MM.1S (cell line): ENCODE results near the gene NSMF.

Source experiments
- DNase-seq: peaks from one replicate; pipeline ENCODE4 v3.0.0-alpha.2; 2015
- H2AFZ ChIP-seq: fragments of 300-600 bp; sonication (generic); 2 replicates; pipeline ENCODE4 v1.6.0; 2016; ENCODE audit warnings: antibody characterized with exemption, low read length
- H3F3A ChIP-seq: fragments of 300-600 bp; sonication (generic); 2 replicates; pipeline ENCODE4 v1.6.1; 2016; ENCODE audit warnings: mild to moderate bottlenecking, antibody characterized with exemption, low read length, moderate library complexity, mixed read lengths; ENCODE audit not compliant: insufficient read depth
- H3K27ac ChIP-seq: fragments of 300-600 bp; sonication (generic); 2 replicates; pipeline ENCODE4 v1.5.1; 2016; ENCODE audit warnings: mild to moderate bottlenecking, low read length
- H3K27me3 ChIP-seq: fragments of 300-600 bp; sonication (generic); replicated peaks from 2 replicates; pipeline ENCODE4 v1.6.0; 2016; ENCODE audit warnings: low read length; ENCODE audit not compliant: insufficient read depth
- H3K36me3 ChIP-seq: fragments of 300-600 bp; sonication (generic); replicated peaks from 2 replicates; pipeline ENCODE4 v1.6.1; 2016; ENCODE audit warnings: mild to moderate bottlenecking, low read length, mixed read lengths; ENCODE audit not compliant: insufficient read depth
- H3K4me1 ChIP-seq: fragments of 300-600 bp; sonication (generic); 2 replicates; pipeline ENCODE4 v1.6.1; 2016; ENCODE audit warnings: low read length, mixed read lengths
- H3K4me2 ChIP-seq: fragments of 300-600 bp; sonication (generic); 2 replicates; pipeline ENCODE4 v1.6.0; 2016; ENCODE audit warnings: low read depth, low read length
- H3K4me3 ChIP-seq: fragments of 300-600 bp; sonication (generic); 2 replicates; pipeline ENCODE4 v1.5.1; 2016; ENCODE audit warnings: low read length, mixed read lengths
- H3K79me2 ChIP-seq: fragments of 300-600 bp; sonication (generic); 2 replicates; pipeline ENCODE4 v1.6.1; 2016; ENCODE audit warnings: mixed run types, low read length, mixed read lengths
- H3K9ac ChIP-seq: fragments of 300-600 bp; sonication (generic); 2 replicates; pipeline ENCODE4 v1.6.1; 2016; ENCODE audit warnings: low read length, mixed read lengths
- H3K9me2 ChIP-seq: fragments of 300-600 bp; sonication (generic); replicated peaks from 2 replicates; pipeline ENCODE4 v1.6.1; 2016; ENCODE audit warnings: mild to moderate bottlenecking, low read length, mixed read lengths; ENCODE audit not compliant: insufficient read depth
- H3K9me3 ChIP-seq: fragments of 300-600 bp; sonication (generic); replicated peaks from 2 replicates; pipeline ENCODE4 v1.6.1; 2016; ENCODE audit warnings: mild to moderate bottlenecking, low read length, mixed read lengths; ENCODE audit not compliant: insufficient read depth
- H4K20me1 ChIP-seq: fragments of 300-600 bp; sonication (generic); 2 replicates; pipeline ENCODE4 v1.6.1; 2016; ENCODE audit warnings: mild to moderate bottlenecking, low read length, moderate library complexity, mixed read lengths; ENCODE audit not compliant: insufficient read depth
- EZH2 ChIP-seq: fragments of 300-600 bp; sonication (generic); optimal IDR thresholded peaks from 2 replicates; pipeline ENCODE3; 2017; ENCODE audit warnings: low read depth, mild to moderate bottlenecking, antibody characterized with exemption, low read length, mixed read lengths
- EZH2phosphoT487 ChIP-seq: fragments of 300-600 bp; sonication (generic); IDR thresholded peaks from 2 replicates; pipeline ENCODE4 v1.6.1; 2018; ENCODE audit warnings: antibody characterized with exemption, low read length
- TF ChIP-seq, protein P1 (sequence below): fragments of 300-600 bp; sonication (generic); IDR thresholded peaks from 2 replicates; pipeline ENCODE4 v1.5.1; 2016; ENCODE audit warnings: antibody characterized with exemption, low read length, mixed read lengths

Gene NSMF

DNA sequence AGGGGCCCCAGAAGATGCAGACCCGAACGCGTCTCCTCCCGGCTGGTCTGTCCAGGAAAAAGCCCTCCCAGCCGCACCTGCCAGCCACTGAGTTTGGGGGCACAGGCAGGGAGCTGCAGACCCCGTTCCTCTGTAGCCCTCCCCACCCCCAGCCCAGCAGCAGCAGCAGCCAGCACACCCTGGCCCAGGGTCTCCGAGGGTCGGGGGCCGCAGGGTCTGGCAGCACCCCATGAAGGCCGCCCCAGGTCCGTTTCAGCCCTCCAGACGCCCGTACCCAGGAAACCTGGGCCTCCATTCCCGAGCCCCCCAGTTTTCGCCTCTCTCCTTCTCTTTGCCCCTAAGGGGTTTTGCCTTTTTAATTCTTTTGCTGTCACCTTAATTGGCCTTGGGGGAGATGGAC, 55.9 kb downstream of the NSMF start:
- Histone ChIP-seq H3K4me1 (no peaks in the 10 kb centered on the region), H3K79me2 (no peaks in the 10 kb centered on the region), H3K36me3 (no peaks in the 10 kb centered on the region), H3K4me3 (no peak overlapping the region), H3K27me3 (no peaks in the 10 kb centered on the region), H3K4me2 (no peak overlapping the region), H3K9me3 (no peaks in the 10 kb centered on the region), H3K27ac (no peak overlapping the region), H3K9ac (no peak overlapping the region), H3F3A (no peaks in the 10 kb centered on the region), H4K20me1 (no peaks in the 10 kb centered on the region), H2AFZ (no peak overlapping the region), H3K9me2 (no peaks in the 10 kb centered on the region)
- no peak for DNase-seq
- TF ChIP-seq EZH2 (no peak), EZH2phosphoT487 (no peak)
- TF ChIP-seq, protein P1, sequence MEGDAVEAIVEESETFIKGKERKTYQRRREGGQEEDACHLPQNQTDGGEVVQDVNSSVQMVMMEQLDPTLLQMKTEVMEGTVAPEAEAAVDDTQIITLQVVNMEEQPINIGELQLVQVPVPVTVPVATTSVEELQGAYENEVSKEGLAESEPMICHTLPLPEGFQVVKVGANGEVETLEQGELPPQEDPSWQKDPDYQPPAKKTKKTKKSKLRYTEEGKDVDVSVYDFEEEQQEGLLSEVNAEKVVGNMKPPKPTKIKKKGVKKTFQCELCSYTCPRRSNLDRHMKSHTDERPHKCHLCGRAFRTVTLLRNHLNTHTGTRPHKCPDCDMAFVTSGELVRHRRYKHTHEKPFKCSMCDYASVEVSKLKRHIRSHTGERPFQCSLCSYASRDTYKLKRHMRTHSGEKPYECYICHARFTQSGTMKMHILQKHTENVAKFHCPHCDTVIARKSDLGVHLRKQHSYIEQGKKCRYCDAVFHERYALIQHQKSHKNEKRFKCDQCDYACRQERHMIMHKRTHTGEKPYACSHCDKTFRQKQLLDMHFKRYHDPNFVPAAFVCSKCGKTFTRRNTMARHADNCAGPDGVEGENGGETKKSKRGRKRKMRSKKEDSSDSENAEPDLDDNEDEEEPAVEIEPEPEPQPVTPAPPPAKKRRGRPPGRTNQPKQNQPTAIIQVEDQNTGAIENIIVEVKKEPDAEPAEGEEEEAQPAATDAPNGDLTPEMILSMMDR = no peak

DNA sequence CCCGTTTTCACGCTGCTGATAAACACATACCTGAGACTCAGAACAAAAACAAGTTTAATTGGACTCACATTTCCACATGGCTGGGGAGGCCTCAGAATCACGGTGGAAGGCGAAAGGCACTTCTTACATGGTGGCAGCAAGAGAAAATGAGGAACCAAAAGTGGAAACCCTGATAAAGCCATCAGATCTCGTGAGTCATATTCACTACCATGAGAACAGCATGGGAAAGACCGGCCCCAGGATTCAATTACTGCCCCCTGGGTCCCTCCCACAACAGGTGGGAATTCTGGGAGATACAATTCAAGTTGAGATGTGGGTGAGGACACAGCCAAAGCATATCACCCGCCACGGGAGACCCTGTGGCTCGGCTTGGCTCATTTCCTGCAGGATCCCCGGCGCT, 56.4 kb downstream of the NSMF start:
- H3K36me3 ChIP-seq = no peaks in the 10 kb centered on the region
- H3F3A ChIP-seq = no peaks in the 10 kb centered on the region
- H3K9me3 ChIP-seq = no peaks in the 10 kb centered on the region
- DNase-seq = no peak
- no peaks in the 10 kb centered on the region for H3K27me3 ChIP-seq
- H3K79me2 ChIP-seq = no peaks in the 10 kb centered on the region
- TF ChIP-seq EZH2phosphoT487 = no peak
- no peak for TF ChIP-seq EZH2
- TF ChIP-seq, protein P1 = no peak
- H3K4me3 ChIP-seq = no peak overlapping the region
- no peaks in the 10 kb centered on the region for H3K9me2 ChIP-seq
- no peak overlapping the region for H3K4me2 ChIP-seq
- no peak overlapping the region for H3K27ac ChIP-seq
- H3K9ac ChIP-seq = no peak overlapping the region
- H3K4me1 ChIP-seq = no peaks in the 10 kb centered on the region
- H2AFZ ChIP-seq = no peak overlapping the region
- no peaks in the 10 kb centered on the region for H4K20me1 ChIP-seq

DNA sequence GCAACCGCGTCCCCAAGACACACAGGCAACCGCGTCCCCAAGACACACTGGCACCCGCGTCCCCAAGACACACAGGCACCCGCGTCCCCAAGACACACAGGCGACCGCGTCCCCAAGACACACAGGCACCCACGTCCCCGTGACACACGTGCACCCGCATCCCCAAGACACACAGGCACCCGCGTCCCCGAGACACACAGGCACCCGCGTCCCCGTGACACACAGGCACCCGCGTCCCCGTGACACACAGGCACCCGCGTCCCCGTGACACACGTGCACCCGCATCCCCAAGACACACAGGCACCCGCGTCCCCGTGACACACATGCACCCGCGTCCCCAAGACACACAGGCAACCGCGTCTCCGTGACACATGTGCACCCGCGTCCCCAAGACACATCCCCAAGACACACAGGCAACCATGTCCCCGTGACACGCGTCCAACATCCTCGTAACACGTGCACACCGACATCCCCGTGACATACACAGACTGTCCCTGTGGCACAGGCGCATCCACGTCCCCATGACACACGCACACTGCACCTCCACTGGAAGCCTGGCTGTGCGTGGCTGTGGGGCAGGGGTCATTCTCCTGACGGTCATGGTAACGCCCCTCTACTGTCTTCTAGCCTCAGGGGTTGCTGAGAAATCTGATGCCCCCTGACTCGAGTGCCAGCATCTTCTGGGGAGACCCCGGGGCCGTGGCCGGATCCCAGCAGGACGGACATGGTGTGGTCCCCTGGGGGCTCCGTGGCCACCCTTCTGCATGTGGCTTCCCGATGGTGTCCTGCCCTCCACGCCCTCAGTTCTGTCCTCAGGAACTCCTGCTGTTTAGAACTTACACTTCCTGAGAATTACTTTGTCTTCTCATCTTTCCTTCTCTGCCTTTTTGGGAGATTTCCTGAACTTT, 60.3 kb downstream of the NSMF start:
- H3K4me2 ChIP-seq = no peak overlapping the region
- H2AFZ ChIP-seq = no peak overlapping the region
- H3F3A ChIP-seq = no peaks in the 10 kb centered on the region
- H3K4me3 ChIP-seq = no peak overlapping the region
- H3K9me3 ChIP-seq = no peaks in the 10 kb centered on the region
- H3K9me2 ChIP-seq = no peaks in the 10 kb centered on the region
- H4K20me1 ChIP-seq = no peaks in the 10 kb centered on the region
- no peak for DNase-seq
- H3K79me2 ChIP-seq = no peaks in the 10 kb centered on the region
- H3K27me3 ChIP-seq = no peaks in the 10 kb centered on the region
- TF ChIP-seq EZH2phosphoT487 (no peak), EZH2 (no peak)
- TF ChIP-seq, protein P1 = no peak
- no peaks in the 10 kb centered on the region for H3K36me3 ChIP-seq
- no peaks in the 10 kb centered on the region for H3K4me1 ChIP-seq
- no peak overlapping the region for H3K27ac ChIP-seq
- H3K9ac ChIP-seq = no peak overlapping the region
